Epithelial cell of proximal tubule (primary cell): Measurements from ENCODE around the gene SDC3. TPM values are rescaled to one million over a fixed set of nuclear protein-coding genes. Genes with fewer than 3 reads are reported as not detected.
"Not testable (repeated sequence)": the region's sequence is repeated elsewhere in the genome, so short reads cannot be mapped to it uniquely, and the experiment has no call there.

Source experiments
- DNase-seq: peaks from one replicate; pipeline ENCODE4 v3.0.0-alpha.2; 2011; ENCODE audit warnings: low read depth
- H3K4me3 ChIP-seq: 2 replicates; pipeline ENCODE4 v1.5.1; 2011; ENCODE audit warnings: low read depth, mild to moderate bottlenecking, low read length
- total RNA-seq: library from RNA; depleted of rRNA; stranded (reverse); fragments of >200 nt; gene quantifications from 2 replicates; pipeline ENCODE4 v1.2.3, GENCODE V29; 2015
- TF ChIP-seq, protein P1 (sequence below): conservative IDR thresholded peaks from 2 replicates; pipeline ENCODE4 v1.5.1; 2012; ENCODE audit warnings: low read depth, mild to moderate bottlenecking, low read length

SDC3 gene
- total RNA-seq, 1 donor from 2014 or later, result 25.6 TPM

DNA sequence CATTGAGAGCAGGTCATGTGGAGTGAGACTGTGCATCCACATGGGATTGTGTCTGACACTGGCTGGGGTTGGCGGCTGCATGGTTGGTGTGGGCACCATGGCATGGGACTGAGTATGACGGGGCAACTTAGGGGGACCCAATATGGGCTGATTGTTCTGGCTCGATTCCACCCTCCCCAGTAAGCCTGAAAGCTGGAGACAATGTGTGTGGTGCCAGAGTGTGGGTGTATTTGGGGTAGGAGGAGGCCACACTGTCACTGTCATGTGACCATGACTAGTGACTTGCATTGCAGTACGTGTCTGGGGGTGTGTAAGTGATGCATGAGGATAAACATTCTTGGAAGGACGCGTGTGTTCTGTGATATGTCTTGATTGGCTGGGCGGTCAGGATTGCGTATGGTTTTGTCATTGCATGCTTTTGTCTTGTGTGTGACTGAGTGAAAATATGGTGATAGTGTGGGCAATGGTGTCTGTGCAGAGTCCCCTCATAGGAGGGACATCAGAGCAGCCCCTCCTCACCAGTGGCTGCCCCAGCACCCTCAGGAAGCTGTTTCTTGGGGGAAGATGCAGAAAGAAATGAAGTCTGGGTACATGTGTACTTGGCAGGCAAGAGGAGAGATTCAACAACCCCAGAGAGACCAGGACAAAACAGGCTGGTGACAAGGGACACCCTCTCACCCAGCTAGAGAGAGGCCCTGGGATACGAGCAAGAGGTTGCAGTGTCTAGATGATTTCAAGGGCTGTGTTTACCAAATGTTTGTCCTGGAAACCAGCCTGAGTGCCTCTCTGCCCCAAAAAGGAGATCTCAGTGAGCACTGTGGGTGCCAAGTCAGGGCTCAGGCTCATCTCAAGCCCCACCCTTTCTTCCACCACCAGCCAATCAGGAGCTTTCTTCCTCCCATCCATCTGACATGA, 36.3 kb downstream of the SDC3 start:
- no peak overlapping the region for H3K4me3 ChIP-seq
- TF ChIP-seq, protein P1, sequence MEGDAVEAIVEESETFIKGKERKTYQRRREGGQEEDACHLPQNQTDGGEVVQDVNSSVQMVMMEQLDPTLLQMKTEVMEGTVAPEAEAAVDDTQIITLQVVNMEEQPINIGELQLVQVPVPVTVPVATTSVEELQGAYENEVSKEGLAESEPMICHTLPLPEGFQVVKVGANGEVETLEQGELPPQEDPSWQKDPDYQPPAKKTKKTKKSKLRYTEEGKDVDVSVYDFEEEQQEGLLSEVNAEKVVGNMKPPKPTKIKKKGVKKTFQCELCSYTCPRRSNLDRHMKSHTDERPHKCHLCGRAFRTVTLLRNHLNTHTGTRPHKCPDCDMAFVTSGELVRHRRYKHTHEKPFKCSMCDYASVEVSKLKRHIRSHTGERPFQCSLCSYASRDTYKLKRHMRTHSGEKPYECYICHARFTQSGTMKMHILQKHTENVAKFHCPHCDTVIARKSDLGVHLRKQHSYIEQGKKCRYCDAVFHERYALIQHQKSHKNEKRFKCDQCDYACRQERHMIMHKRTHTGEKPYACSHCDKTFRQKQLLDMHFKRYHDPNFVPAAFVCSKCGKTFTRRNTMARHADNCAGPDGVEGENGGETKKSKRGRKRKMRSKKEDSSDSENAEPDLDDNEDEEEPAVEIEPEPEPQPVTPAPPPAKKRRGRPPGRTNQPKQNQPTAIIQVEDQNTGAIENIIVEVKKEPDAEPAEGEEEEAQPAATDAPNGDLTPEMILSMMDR, result no peak
- DNase-seq, result no peak

- H3K4me3 ChIP-seq, result no peak overlapping the region
- DNase-seq, result no peak
- TF ChIP-seq, protein P1, result no peak
Measured at GRCh38 chr1:30871276-30871871, 37.2 kb downstream of the SDC3 start.

- no peak overlapping the region for H3K4me3 ChIP-seq
- TF ChIP-seq, protein P1, result no peak
- no peak for DNase-seq
Measured at GRCh38 chr1:30870656-30871055, 37.9 kb downstream of the SDC3 start.

- no peak for DNase-seq
- TF ChIP-seq, protein P1, result no peak
- H3K4me3 ChIP-seq, result no peak overlapping the region
Measured at GRCh38 chr1:30870035-30870434, 38.5 kb downstream of the SDC3 start.

GRCh38 chr1:30868833-30869435, 39.6 kb downstream of the SDC3 start:
- TF ChIP-seq, protein P1, result no peak
- DNase-seq, result no peak
- H3K4me3 ChIP-seq, result no peak overlapping the region

DNA sequence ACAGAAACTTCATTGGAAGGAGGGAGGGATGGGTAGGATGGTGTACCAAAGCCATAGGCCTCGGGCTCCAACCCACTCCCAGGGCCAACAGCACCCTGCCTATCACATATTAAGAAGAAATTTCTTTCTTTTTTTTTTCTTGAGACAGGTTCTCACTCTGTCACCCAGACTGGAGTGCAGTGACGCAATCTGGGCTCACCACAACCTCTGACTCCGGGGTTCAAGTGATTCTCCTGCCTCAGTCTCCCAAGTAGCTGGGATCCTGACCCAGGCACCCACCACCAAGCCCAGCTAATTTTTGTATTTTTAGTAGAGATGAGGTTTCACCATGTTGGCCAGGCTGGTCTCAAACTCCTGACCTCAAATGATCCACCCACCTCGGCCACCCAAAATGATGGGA, 40.5 kb downstream of the SDC3 start:
- not testable (repeated sequence) for H3K4me3 ChIP-seq, DNase-seq

GRCh38 chr1:30867537-30867936, 41.0 kb downstream of the SDC3 start:
- DNase-seq, result no peak
- TF ChIP-seq, protein P1, result no peak
- H3K4me3 ChIP-seq, result no peak overlapping the region
